Umbilical cord (tissue), 2 donors: Measurements from ENCODE around the gene ARID3C. TPM values are rescaled to one million over a fixed set of nuclear protein-coding genes. Genes with fewer than 3 reads are reported as not detected.

Experiments
- DNase-seq: peaks from one replicate; pipeline ENCODE4 v3.0.0-alpha.2; 2015; ENCODE audit warnings: low spot score
- total RNA-seq: library from RNA; depleted of rRNA; stranded (reverse); fragments of >200 nt; gene quantifications from one replicate; pipeline ENCODE4 v1.2.3, GENCODE V29; 2014; ENCODE audit warnings: low replicate concordance; ENCODE audit not compliant: insufficient read depth

The ARID3C gene
- not detected for total RNA-seq

- DNase-seq = no peak
Measured at GRCh38 chr9:34628656-34629490, at the start of gene ARID3C. Gene ARID3C (minus strand): TSS chr9:34629066. CDS start chr9:34628014, 1,052 bp downstream.

GRCh38 chr9:34675869-34676268 lies 47.0 kb upstream of the ARID3C start:
- no peak for DNase-seq

GRCh38 chr9:34675048-34675714 lies 46.3 kb upstream of the ARID3C start:
- DNase-seq = peak; percentile 35

GRCh38 chr9:34674440-34674839 lies 45.6 kb upstream of the ARID3C start:
- no peak for DNase-seq

GRCh38 chr9:34671307-34671706 lies 42.4 kb upstream of the ARID3C start:
- no peak for DNase-seq

- DNase-seq = no peak
Measured at GRCh38 chr9:34669809-34670562, 41.1 kb upstream of the ARID3C start.

- DNase-seq = peak; percentile 97
Measured at GRCh38 chr9:34665381-34666250, 36.8 kb upstream of the ARID3C start.

GRCh38 chr9:34665067-34665380 lies 36.2 kb upstream of the ARID3C start:
- DNase-seq = no peak

- DNase-seq = peak; percentile 74
Measured at GRCh38 chr9:34664281-34665066, 35.6 kb upstream of the ARID3C start.

GRCh38 chr9:34663303-34663605 lies 34.4 kb upstream of the ARID3C start:
- DNase-seq = peak; percentile 34

GRCh38 chr9:34662526-34663302 lies 33.8 kb upstream of the ARID3C start, which contains the start of gene CCL27:
Gene CCL27 (minus strand): TSS chr9:34662657. CDS start chr9:34662633, 24 bp downstream.
- DNase-seq = no peak

- DNase-seq = no peak
Measured at GRCh38 chr9:34659592-34660253, 30.9 kb upstream of the ARID3C start.

GRCh38 chr9:34658461-34658860 lies 29.6 kb upstream of the ARID3C start:
- no peak for DNase-seq

GRCh38 chr9:34656992-34657391 lies 28.1 kb upstream of the ARID3C start:
- no peak for DNase-seq

- DNase-seq = no peak
Measured at GRCh38 chr9:34655394-34655793, 26.5 kb upstream of the ARID3C start.

GRCh38 chr9:34654323-34655051 lies 25.6 kb upstream of the ARID3C start:
- peak; percentile 66 for DNase-seq

- peak; percentile 82 for DNase-seq
Measured at GRCh38 chr9:34653151-34654072, 24.5 kb upstream of the ARID3C start.
